SK-N-SH (cell line): ENCODE results near the gene MCC.

Source experiments
- EP300 ChIP-seq, 2 experiments: IDR thresholded peaks; 2 replicates each; pipeline versions ENCODE4 v1.4.0 to v1.6.1; 2012; ENCODE audit warnings: borderline replicate concordance in 1 of 2, low read depth in 1 of 2, low read length in 1 of 2
- EZH2phosphoT487 ChIP-seq: fragments of 200-600 bp; sonication (generic); IDR thresholded peaks from 2 replicates; pipeline ENCODE4 v1.6.1; 2017; ENCODE audit warnings: low read depth, mixed run types, mild to moderate bottlenecking, antibody characterized with exemption, moderate library complexity, borderline replicate concordance
- GATA2 ChIP-seq: sonication (generic); formaldehyde crosslinking; IDR thresholded peaks from 2 replicates; pipeline ENCODE4 v1.5.0; 2020; ENCODE audit warnings: mild to moderate bottlenecking, missing genetic modification reagents
- JUND ChIP-seq: IDR thresholded peaks from 2 replicates; pipeline ENCODE4 v1.4.0; 2012
- NRF1 ChIP-seq: IDR thresholded peaks from 2 replicates; pipeline ENCODE4 v1.6.1; 2012; ENCODE audit warnings: low read depth, mild to moderate bottlenecking, low read length
- TAF1 ChIP-seq: IDR thresholded peaks from 2 replicates; pipeline ENCODE4 v1.6.1; 2012; ENCODE audit warnings: low read depth, mild to moderate bottlenecking, low read length, moderate library complexity, borderline replicate concordance
- TEAD4 ChIP-seq: IDR thresholded peaks from 2 replicates; pipeline ENCODE4 v1.4.0; 2012; ENCODE audit warnings: mild to moderate bottlenecking, borderline replicate concordance; ENCODE audit not compliant: insufficient read depth
- YY1 ChIP-seq: IDR thresholded peaks from 2 replicates; pipeline ENCODE4 v1.4.0; 2012; ENCODE audit warnings: low read depth, mild to moderate bottlenecking
- TF ChIP-seq, protein P1 (sequence below): fragments of 200-600 bp; sonication (generic); IDR thresholded peaks from 2 replicates; pipeline ENCODE4 v1.6.1; 2017; ENCODE audit warnings: antibody characterized with exemption, mild to moderate bottlenecking, moderate library complexity
- TF ChIP-seq, protein P2 (sequence below): IDR thresholded peaks from 2 replicates; pipeline ENCODE4 v1.4.0; 2012; ENCODE audit warnings: low read depth
- TF ChIP-seq, protein P3 (sequence below): IDR thresholded peaks from 2 replicates; pipeline ENCODE4 v1.6.1; 2012; ENCODE audit warnings: mild to moderate bottlenecking, low read depth, low read length, moderate library complexity

DNA sequence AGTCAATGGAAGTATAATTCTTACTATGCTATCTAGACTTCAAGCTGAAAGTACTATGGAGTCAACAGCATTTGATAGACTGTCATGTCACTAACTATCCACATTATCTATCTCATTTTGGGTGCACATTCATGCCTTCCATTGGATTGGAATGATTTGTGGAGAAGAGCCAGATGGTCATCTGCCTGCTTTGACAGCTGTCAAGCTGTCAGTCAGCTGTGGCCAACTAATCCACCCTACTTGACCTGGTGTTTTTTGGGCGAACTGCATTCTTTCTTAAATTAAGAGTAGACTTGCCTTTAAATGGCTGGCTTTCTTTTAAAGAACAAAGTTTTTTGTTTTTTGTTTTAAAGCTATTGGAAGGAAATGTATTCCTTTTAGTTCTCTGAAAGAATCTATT is 360.2 kb downstream of the MCC start:
- TF ChIP-seq EZH2phosphoT487 (no peak), GATA2 (no peak), TAF1 (no peak), EP300 (IDR thresholded peaks at IDR 0.05; ENCODE audit: borderline replicate concordance in 1 of 2, low read depth in 1 of 2, low read length in 1 of 2) (no peak), YY1 (no peak), NRF1 (no peak), JUND (no peak), TEAD4 (no peak)
- TF ChIP-seq, protein P1, sequence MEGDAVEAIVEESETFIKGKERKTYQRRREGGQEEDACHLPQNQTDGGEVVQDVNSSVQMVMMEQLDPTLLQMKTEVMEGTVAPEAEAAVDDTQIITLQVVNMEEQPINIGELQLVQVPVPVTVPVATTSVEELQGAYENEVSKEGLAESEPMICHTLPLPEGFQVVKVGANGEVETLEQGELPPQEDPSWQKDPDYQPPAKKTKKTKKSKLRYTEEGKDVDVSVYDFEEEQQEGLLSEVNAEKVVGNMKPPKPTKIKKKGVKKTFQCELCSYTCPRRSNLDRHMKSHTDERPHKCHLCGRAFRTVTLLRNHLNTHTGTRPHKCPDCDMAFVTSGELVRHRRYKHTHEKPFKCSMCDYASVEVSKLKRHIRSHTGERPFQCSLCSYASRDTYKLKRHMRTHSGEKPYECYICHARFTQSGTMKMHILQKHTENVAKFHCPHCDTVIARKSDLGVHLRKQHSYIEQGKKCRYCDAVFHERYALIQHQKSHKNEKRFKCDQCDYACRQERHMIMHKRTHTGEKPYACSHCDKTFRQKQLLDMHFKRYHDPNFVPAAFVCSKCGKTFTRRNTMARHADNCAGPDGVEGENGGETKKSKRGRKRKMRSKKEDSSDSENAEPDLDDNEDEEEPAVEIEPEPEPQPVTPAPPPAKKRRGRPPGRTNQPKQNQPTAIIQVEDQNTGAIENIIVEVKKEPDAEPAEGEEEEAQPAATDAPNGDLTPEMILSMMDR = no peak
- TF ChIP-seq, protein P2, sequence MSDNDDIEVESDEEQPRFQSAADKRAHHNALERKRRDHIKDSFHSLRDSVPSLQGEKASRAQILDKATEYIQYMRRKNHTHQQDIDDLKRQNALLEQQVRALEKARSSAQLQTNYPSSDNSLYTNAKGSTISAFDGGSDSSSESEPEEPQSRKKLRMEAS = no peak
- TF ChIP-seq, protein P3, sequence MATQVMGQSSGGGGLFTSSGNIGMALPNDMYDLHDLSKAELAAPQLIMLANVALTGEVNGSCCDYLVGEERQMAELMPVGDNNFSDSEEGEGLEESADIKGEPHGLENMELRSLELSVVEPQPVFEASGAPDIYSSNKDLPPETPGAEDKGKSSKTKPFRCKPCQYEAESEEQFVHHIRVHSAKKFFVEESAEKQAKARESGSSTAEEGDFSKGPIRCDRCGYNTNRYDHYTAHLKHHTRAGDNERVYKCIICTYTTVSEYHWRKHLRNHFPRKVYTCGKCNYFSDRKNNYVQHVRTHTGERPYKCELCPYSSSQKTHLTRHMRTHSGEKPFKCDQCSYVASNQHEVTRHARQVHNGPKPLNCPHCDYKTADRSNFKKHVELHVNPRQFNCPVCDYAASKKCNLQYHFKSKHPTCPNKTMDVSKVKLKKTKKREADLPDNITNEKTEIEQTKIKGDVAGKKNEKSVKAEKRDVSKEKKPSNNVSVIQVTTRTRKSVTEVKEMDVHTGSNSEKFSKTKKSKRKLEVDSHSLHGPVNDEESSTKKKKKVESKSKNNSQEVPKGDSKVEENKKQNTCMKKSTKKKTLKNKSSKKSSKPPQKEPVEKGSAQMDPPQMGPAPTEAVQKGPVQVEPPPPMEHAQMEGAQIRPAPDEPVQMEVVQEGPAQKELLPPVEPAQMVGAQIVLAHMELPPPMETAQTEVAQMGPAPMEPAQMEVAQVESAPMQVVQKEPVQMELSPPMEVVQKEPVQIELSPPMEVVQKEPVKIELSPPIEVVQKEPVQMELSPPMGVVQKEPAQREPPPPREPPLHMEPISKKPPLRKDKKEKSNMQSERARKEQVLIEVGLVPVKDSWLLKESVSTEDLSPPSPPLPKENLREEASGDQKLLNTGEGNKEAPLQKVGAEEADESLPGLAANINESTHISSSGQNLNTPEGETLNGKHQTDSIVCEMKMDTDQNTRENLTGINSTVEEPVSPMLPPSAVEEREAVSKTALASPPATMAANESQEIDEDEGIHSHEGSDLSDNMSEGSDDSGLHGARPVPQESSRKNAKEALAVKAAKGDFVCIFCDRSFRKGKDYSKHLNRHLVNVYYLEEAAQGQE = no peak
